ENCODE results near the gene PPP1R3C.

GRCh38 chr10:91621483-91622113, 11.3 kb downstream of the PPP1R3C start:
- TF ChIP-seq CTCF (conservative IDR thresholded peaks at IDR 0.05; ENCODE audit: low read depth, low read length) (no peak), RCOR1 (IDR thresholded peaks at IDR 0.05; ENCODE audit: insufficient replicate concordance, low read length) (no peak)
